ENCODE data around the gene LYPD6. TPM values are rescaled to one million over a fixed set of nuclear protein-coding genes. Genes with fewer than 3 reads are reported as not detected.

The LYPD6 gene
- total RNA-seq, 1 donor from 2014 or later = 4.1 TPM

GRCh38 chr2:149339324-149339723 lies 8.9 kb downstream of the LYPD6 start:
- no peaks in the 10 kb centered on the region for H4K20me1 ChIP-seq (ENCODE audit: low read depth)
- H3K36me3 ChIP-seq = no peaks in the 10 kb centered on the region
- no peak for DNase-seq (ENCODE audit: low spot score)
- no peak overlapping the region for H2AFZ ChIP-seq (replicated peaks)
- no peak overlapping the region for H3K27ac ChIP-seq
- peaks cover 2% of the 10 kb centered on the region for H3K36me3 Mint-ChIP-seq
- no peak for TF ChIP-seq CTCF (IDR thresholded peaks at IDR 0.05)
- TF ChIP-seq EZH2phosphoT487 (IDR thresholded peaks at IDR 0.05) = no peak
- TF ChIP-seq EZH2 (IDR thresholded peaks at IDR 0.05) = no peak
- no peaks in the 10 kb centered on the region for H3K79me2 ChIP-seq (ENCODE audit: low read depth)
- H3K27me3 ChIP-seq = no peaks in the 10 kb centered on the region
- no peak overlapping the region for H3K4me3 Mint-ChIP-seq
- no peak overlapping the region for H3K4me3 ChIP-seq
- H3K4me1 ChIP-seq = no peaks in the 10 kb centered on the region
- H3K4me1 Mint-ChIP-seq = no peaks in the 10 kb centered on the region
- H3K9me3 ChIP-seq (ENCODE audit: low read depth) = no peaks in the 10 kb centered on the region
- H3K27ac Mint-ChIP-seq = no peak overlapping the region
- H3F3A ChIP-seq (ENCODE audit: low read depth) = no peaks in the 10 kb centered on the region
- no peak overlapping the region for H3K9ac ChIP-seq
- no peak overlapping the region for H3K4me2 ChIP-seq
- peaks cover 2% of the 10 kb centered on the region for H3K9me3 Mint-ChIP-seq
- no peaks in the 10 kb centered on the region for H3K27me3 Mint-ChIP-seq (ENCODE audit: insufficient read depth, low read depth)

- no peak overlapping the region for H3K4me3 Mint-ChIP-seq
- TF ChIP-seq EZH2phosphoT487 (IDR thresholded peaks at IDR 0.05) = no peak
- no peak for TF ChIP-seq EZH2 (IDR thresholded peaks at IDR 0.05)
- no peak for TF ChIP-seq CTCF (IDR thresholded peaks at IDR 0.05)
- DNase-seq (ENCODE audit: low spot score) = no peak
- H4K20me1 ChIP-seq (ENCODE audit: low read depth) = no peaks in the 10 kb centered on the region
- no peaks in the 10 kb centered on the region for H3K36me3 ChIP-seq
- no peaks in the 10 kb centered on the region for H3K4me1 Mint-ChIP-seq
- no peak overlapping the region for H3K4me3 ChIP-seq
- no peak overlapping the region for H2AFZ ChIP-seq (replicated peaks)
- no peaks in the 10 kb centered on the region for H3F3A ChIP-seq (ENCODE audit: low read depth)
- no peaks in the 10 kb centered on the region for H3K36me3 Mint-ChIP-seq
- H3K27me3 Mint-ChIP-seq (ENCODE audit: insufficient read depth, low read depth) = no peaks in the 10 kb centered on the region
- no peaks in the 10 kb centered on the region for H3K27me3 ChIP-seq
- H3K27ac ChIP-seq = no peak overlapping the region
- H3K27ac Mint-ChIP-seq = no peak overlapping the region
- H3K9ac ChIP-seq = no peak overlapping the region
- H3K9me3 Mint-ChIP-seq = no peaks in the 10 kb centered on the region
- no peaks in the 10 kb centered on the region for H3K79me2 ChIP-seq (ENCODE audit: low read depth)
- H3K4me2 ChIP-seq = no peak overlapping the region
- H3K4me1 ChIP-seq = no peaks in the 10 kb centered on the region
- H3K9me3 ChIP-seq (ENCODE audit: low read depth) = no peaks in the 10 kb centered on the region
Observed at GRCh38 chr2:149342509-149342908, 12.1 kb downstream of the LYPD6 start.

- peaks cover 2% of the 10 kb centered on the region for H3K27me3 Mint-ChIP-seq (ENCODE audit: insufficient read depth, low read depth)
- H3K4me2 ChIP-seq = no peak overlapping the region
- no peak overlapping the region for H3K4me3 Mint-ChIP-seq
- H3K9me3 ChIP-seq (ENCODE audit: low read depth) = no peaks in the 10 kb centered on the region
- no peaks in the 10 kb centered on the region for H3K79me2 ChIP-seq (ENCODE audit: low read depth)
- no peak overlapping the region for H3K9ac ChIP-seq
- no peak overlapping the region for H3K4me3 ChIP-seq
- no peaks in the 10 kb centered on the region for H4K20me1 ChIP-seq (ENCODE audit: low read depth)
- no peak for DNase-seq (ENCODE audit: low spot score)
- H3F3A ChIP-seq (ENCODE audit: low read depth) = no peaks in the 10 kb centered on the region
- TF ChIP-seq EZH2 (IDR thresholded peaks at IDR 0.05) = no peak
- no peak for TF ChIP-seq CTCF (IDR thresholded peaks at IDR 0.05)
- no peak for TF ChIP-seq EZH2phosphoT487 (IDR thresholded peaks at IDR 0.05)
- no peaks in the 10 kb centered on the region for H3K27me3 ChIP-seq
- H3K27ac ChIP-seq = no peak overlapping the region
- H3K36me3 Mint-ChIP-seq = no peaks in the 10 kb centered on the region
- H3K4me1 ChIP-seq = no peaks in the 10 kb centered on the region
- no peak overlapping the region for H3K27ac Mint-ChIP-seq
- no peaks in the 10 kb centered on the region for H3K36me3 ChIP-seq
- H3K4me1 Mint-ChIP-seq = no peaks in the 10 kb centered on the region
- no peaks in the 10 kb centered on the region for H3K9me3 Mint-ChIP-seq
- H2AFZ ChIP-seq (replicated peaks) = no peak overlapping the region
Observed at GRCh38 chr2:149344105-149344504, 13.7 kb downstream of the LYPD6 start.
